HG03159 (cell line): ENCODE results near the gene SLC7A6OS.
A peak's percentile ranks its signal among the peaks of the same experiment; 100 is the strongest.

ENCODE experiments used
- ATAC-seq: cut with Tn5 transposase; IDR thresholded peaks from one replicate; pipeline ENCODE4 v1.9.1; 2021; ENCODE audit warnings: mild to moderate bottlenecking, moderate library complexity; ENCODE audit not compliant: unreplicated experiment

The SLC7A6OS gene

DNA sequence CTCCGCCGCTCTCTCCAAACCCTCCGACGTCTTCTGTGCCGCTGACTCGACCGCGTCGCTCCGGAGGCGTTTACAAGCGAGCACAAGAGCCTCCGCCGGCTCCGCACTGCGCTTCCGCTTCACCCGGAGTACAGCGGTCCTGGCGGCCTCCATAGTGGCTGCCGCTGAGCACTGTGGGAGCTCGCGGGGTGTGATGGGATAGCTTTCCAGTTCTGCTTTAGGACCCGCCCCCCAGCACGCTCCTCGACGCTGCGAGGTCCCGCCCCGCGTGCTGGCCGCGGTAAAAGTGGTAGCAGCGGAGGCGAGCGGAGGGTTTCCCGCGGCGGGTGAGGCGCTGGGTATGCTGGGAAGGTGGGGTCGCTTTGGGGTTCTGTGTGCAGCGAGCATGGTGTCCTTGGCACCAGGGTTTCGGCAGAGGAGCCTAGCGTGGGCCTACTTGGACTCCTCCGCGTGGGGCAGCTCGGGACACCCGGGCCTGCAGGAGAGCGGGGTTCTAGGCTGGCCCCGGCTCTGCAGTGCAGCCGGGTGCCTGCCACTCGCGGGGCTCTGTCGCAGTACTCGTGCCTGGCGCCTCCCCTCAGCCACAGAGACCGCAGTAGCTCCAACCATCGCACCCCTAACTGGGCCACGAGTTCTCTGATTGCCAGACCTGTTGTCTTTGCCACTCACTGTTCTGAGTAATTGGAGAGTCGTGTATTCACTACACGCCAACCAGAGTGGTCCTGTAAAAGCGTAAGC, at the start of gene SLC7A6OS, which contains the start of gene PRMT7:
Gene SLC7A6OS, minus strand, starts transcription at position 173 of the 738 bp plus-strand sequence. Its CDS starts 20 bp downstream, at position 153.
Gene PRMT7, plus strand, starts transcription at position 246 of the 738 bp plus-strand sequence. CDS start 4,961 bp downstream, outside the sequence.
- peak; percentile 94 for ATAC-seq

DNA sequence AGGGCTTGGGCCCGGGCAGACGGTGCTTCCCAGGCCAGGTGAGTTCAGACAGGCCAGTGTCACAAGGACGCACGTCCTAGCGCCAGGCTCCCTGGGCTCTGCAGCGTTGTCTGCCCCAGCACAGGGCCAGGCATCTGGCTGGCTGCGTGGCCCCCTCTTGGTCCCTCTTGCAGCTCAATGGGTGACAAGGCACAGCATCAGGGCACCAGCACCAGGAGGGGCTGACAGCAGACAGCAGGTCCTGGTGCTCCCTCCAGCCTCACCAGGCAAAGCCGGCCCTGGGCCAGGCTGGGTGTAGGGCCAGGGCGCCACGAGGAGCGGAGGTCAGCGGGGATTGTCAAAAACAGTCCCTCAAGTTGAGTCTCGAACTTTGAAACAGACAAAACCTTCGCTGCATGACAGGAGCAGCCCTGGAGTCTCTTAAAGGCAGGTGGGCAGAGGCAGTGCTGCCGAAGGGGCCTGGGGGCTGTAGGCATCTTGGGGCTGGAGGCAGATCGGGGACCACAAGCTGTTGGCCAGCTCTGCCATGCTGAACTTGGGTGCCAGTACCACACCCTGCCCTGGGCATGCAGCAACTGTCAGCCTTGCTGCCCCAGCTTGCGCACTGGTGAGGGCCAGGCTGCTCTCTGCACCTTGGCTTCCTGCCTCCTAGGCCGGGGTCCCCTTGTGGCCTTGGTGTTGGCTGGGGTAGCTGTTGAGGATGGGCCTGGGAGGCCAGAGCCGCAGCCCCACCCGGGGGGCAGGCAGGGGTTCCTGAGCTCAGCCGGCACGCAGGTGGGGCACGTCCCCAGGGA, 48.8 kb upstream of the SLC7A6OS start:
- no peak for ATAC-seq

DNA sequence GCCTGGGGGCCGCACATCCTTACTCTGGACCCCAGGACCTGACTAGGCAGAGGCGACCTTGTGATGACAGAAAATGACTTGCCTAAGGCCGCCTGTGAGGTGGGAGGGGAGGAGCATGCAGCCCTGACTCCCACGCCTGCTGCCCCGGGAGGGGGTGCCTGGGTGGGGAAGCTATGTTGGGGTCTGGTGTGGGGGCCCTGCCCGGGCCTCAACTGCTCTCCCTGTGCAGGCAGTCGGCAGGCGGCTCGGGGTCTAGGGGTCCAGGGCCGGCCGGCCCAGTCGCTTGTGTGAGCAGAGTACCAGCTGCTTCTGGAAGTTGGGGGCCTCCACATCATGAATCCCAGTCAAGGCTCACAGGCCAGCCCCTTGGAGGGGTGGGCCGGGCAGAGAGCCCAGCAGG, 48.2 kb upstream of the SLC7A6OS start:
- ATAC-seq = no peak

DNA sequence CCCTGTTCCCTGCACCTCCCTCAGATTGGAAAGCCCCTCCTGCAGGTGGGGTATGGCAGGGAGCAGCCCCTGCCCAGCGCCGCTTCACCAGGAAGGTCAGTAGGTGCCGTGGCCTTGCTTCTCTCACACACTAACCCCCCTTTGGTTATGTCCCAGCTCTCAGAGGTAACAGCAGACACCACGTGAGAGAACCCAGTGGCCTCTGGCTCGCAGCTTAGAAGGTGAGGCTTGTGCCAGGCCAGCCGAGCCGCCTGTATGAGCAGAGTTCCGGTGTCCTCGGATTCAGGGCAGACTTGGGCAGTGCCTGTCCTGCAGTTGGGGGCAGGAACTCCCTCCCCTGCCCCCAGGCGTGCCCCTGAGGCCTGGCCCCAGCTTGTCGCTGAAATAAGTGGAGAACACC, 47.2 kb upstream of the SLC7A6OS start:
- no peak for ATAC-seq

DNA sequence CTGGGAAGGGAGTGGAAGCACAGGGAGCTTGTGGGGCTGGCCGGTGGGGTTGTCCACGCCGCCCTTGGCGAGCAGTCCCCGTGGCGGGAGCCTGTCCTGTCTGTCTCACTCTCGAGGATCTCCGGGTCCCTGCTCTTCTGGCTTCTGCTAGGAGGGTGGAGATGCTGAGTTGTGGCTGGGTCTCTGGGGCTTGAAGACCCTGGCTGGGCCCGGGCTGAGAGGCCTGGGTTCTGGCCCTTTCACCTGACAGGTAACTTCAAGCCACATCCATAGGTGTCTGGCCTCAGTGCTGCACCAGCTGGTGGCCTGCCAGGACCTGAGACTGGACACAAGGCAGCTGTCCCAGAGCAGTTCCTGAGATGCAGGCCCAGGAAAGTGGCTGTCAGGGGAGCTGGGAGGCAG, 46.8 kb upstream of the SLC7A6OS start:
- no peak for ATAC-seq

DNA sequence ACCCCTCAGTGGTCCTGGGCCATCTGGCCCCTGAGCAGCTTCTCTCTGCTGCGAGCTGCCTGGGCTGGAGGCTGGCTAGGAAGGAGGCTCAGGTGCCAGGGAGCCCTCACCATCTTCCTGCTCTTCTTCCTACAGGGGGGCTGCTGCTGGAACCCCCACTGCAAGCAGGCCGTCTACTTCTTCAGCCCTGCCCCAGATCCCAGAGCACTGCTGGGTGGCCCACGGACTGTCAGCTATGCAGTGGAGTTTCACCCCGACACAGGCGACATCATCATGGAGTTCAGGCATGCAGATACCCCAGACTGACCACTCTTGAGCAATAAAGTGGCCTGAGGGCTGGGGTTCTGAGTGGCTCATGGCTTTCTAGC, 46.2 kb upstream of the SLC7A6OS start:
- ATAC-seq = no peak

DNA sequence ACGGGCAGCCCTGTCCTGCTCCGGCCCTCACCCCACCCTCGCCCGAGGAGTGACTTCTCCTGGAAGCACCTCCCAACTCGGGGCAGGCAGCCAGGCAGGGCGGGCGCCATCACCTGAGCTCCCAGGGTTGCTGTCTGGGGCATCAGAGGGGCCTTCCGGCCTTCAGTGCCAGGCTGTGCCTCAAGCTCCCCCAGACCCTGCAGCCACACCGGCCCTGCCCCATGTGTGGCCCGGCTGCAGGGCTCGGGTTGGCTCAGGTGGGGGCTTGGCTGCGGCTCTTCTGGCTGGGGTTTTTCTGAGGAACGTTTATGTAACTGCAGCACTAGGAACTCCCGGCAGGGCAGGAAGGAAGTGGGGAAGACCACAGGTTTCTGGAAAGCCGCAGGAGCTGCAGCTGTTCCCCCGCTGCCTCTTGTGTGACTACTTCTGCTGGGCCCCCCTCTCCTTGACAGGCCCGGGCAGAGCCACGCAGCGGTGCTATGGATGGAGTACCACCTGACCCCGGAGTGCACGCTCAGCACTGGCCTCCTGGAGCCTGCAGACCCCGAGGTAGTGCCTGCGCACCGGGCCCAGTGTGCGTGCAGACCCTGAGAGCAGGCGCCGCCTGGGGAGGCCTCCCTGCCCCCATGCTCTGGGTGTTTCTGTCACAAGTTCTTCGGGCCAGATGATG, 45.6 kb upstream of the SLC7A6OS start:
- ATAC-seq = peak; percentile 61

DNA sequence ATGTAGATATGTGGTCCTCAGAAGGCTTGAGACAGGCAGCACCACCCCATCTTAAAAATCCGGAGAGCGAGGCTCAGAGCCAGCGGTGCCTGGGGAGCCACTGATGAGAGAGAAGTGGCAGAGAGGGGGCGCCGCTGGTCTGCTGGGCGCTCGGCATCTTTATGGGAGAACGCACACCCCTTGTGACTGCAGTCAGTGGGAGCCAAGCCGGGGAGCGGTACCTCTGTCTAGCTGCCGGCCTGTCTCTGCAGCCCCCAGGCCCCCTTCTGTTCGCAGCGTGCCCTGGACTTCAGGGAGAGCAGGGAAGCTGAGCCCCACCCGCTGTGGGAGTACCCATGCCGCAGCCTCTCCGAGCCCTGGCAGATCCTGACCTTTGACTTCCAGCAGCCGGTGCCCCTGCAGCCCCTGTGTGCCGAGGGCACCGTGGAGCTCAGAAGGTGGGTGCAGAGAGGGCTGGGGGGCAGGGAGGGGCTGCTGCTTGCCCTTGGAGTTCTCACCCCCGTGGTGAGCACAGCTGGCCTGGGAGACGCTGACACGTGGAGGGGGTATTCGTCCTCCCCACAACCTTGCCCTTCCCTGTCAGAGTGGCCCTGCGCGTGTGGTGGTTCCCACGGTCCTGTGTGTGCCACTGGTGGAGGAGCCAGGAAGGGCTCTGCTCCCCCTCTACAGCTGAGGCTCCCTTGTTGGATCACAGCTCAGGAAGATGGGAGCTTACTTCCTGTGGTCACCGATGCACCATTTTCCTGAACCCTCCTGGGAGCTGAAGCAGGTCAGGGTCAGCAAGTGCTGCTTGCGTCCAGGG, 44.9 kb upstream of the SLC7A6OS start:
- peak; percentile 7 for ATAC-seq

DNA sequence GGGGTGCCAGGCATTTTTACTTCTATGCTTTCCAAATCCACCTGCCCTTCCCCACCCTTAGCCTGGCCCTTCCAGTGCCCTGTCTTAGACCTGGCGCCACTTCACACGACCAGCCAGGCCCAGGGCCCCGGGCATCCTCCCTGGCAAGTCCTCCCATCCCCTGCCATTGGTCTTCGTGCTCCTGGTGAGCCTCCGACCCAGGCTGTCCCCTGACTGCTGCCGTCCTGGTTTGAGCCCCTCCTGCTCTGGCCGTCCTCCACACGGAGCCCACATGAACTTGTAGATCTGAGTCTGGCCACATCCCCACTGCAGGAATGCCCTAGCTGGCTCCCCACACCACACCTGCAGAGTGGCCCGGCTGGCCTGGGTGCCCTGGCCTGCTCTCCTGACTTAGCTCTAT, 44.1 kb upstream of the SLC7A6OS start:
- no peak for ATAC-seq

DNA sequence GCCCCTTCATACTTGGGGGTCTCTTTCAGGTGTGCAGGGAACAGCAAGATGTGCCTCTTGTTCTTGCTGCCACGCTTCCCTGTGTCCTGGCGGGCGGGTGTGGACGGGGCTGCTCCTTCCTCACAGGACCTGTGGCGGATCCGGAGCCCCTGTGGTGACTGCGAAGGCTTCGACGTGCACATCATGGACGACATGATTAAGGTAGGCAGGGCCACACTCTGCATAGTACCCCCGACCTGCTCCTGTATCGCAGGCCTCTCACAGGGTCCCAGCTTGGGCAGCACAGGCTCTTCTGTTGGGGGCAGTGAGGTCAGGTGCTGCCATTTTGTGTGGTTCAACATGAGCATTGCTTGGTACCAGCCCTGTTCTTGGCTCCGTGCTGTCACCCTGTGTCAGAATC, 42.6 kb upstream of the SLC7A6OS start:
- ATAC-seq = no peak

DNA sequence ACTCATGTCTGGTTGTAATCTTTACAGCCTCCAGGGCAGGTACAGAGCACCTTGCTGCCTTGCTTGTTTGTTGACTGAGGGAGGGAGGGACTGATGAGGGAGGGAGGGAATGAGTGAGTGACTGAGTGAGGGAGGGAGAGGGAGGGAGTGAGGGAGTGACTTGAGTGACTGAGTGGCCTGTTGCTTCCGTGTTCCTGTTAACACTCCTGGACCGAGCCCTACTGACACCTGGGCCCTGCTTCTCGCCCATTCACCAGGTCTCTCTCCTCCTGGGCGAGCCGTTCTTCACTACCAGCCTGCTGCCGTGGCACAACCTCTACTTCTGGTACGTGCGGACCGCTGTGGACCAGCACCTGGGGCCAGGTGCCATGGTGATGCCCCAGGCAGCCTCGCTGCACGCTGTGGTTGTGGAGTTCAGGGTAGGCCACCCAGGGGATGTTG, 41.3 kb upstream of the SLC7A6OS start:
- ATAC-seq = no peak

DNA sequence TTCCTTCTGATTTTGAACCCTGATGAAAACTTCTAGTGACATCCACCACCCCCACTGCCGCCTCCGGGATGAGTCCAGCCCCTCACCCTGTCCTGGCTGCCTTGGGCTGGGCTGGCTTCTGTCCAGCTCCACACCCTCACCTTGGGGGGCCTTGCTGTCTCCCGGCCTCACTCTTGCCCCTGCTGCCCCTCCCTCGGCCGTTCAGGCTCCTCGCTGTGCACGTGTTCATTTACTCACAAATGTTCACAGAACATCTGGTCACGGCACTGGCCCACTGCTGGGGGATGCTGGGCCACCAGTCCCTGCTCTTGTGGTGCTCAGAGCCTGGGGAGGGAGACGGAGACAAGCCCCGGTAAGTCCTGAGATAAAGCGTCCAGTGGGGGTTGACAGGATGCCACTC, 40.7 kb upstream of the SLC7A6OS start:
- ATAC-seq = no peak

DNA sequence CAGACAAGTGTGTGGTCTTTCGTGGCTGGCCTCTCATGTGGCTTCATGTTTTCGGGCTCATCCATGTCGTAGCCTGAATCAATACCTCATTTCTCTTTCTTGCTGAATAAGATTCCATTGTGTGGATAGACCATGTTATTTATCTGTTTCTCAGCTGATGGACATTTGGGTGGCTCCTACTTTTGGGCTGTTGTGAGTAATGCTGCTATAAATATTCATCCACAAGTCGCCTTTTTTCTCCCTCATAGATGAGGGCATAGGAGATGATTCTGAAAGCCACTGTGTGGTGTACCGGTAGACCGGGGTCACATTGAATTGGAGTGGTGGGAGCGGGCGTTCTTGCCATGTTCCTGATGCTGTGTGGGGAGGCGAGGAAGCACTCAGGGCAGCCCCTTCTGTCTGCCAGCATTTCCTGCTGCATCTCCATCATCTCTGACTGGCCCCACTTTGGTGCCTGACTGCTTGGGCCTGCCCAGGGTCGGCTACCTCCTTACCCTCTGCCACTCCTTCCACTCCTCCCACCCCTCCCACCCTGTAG, 40.1 kb upstream of the SLC7A6OS start:
- no peak for ATAC-seq

DNA sequence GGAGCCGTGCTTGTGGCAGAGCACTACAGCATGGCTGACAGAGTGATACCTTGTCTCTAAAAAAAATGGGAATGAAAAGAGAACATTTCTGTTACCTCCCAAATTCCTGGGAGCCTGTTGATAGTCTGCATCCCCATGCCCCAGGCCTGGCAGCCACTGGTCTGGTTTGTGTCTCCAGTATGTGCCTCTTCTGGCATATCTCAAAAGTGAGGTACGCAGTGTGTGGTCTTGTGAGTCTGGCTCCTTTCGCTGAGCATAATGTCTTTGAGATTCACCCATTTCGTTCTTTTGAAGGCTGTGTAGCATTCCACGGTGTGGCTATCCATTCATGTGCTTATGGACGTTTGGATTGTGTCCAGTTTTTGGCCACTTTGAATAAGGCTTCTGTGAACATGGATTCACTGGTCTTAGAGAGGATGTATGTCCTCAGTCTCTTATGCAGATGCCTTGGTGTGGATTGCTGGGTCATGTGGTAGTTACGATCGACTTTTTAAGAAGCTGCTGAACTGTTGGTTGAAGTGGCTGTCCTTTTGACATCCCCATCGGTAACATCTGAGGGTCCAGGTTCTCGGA, 39.2 kb upstream of the SLC7A6OS start:
- no peak for ATAC-seq

DNA sequence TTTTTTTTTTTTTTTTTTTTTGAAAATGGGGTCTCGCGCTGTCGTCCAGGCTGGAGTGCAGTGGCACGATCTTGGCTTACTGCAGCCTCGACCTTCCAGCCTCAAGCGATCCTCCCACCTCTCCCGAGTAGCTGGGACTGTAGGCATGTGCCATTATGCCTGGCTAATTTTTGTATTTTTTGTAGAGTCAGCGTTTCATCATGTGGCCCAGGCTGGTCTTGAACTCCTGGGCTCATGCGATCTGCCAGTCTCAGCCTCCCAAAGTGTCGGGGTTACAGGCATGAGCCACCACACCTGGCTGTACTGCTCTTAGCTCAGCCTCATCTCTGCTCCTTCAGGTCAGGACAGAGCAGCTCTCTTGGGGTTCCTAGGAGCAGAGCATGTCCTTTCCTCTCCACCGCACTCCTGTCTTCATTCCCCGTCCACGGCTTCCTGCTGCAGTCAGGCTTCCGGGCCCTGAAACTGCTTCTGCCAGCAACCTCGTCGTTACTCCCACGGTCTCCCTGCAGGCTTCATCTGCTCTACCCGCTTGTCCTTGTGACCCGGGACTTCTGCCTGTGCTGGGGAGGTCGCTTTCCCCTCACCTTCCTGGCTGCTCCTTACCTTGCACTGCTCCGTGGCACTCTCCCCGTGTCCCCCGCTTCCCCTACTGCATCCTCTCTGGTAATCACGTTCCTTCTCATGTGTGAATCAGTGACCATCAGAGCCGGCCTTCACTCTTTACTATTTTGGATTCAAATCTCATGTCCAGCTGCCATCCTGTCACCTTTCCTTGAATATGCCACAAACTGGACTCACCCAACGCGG, 38.1 kb upstream of the SLC7A6OS start:
- no peak for ATAC-seq

DNA sequence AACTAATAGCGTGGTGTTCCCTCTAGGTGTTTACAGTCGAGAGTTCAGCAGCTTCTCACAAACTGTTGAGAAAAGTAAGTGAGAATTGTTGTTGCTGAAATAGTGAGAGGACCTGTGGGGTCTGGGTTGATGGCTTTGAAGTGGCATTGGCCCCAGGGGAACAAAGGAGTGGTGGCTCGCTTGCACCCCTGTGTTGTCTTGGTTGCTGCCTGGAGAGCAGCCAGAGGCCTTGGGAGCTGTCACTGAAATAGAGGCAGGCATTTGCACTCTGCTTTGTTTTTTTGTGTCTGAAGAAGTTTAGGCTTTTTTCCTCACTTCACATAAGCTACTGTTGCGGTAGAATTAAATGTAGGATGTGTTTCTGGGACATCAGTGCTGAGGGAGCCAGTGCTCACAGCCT, 36.9 kb upstream of the SLC7A6OS start:
- no peak for ATAC-seq

DNA sequence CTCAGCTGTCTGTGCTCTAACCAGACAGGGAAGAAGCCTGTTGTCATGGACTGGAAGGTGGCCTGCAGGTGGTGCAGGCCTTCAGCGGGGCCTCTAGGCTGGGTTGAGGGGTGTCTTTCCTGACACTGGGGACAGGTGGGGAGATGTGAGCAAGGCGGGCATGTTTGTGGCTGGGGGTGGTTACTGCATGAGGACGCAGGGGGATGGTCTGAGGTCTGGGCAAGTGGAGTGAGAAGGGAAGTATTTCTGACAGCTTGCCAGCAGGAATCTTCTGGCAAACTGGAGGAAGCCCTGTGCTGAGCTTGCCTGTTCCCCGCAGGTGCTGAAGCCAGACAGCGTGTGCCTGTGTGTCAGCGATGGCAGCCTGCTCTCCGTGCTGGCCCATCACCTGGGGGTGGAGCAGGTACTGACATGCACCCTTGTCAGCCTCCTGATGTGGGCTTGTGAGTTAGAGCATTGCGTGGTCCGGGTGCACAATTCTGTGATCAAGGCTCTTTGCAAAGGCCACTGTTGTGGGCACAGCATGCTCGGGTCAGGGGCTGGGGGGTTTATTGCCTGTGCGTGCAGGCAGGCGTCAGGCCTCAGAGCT, 36.2 kb upstream of the SLC7A6OS start:
- ATAC-seq = no peak

DNA sequence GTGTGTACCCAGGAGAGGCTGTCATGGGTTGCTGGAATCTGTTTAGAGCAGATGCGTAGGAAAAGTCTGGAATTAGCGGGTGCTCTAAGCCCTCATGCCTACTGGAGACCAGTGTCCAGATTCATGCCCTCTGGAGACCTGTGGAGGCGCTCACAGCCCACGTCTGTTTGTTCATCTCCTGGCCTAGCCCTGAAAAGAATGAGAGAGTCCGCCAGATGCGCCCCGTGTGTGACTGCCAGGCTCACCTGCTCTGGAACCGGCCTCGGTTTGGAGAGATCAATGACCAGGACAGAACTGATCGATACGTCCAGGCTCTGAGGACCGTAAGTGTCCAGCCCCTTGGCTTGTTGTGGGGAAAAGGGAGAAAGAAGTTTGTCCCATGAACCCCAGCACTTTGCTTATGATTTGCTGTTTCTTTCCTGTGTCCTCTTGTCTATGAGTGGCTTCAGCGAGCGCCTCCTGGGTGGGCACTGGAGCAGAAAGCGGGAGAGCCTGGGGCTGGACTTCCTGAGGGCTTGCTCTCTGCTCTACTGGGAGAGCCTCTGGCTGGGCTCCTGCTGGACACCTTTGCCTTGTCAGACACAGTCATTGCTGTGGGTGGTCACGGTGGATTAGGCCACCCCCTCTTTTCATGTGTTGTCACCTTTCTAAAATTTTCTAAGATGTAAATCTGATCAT, 35.4 kb upstream of the SLC7A6OS start:
- no peak for ATAC-seq
